Astrocyte of the spinal cord (primary cell): Measurements from ENCODE around the gene DIP2A.
"Not testable (repeated sequence)": the region's sequence is repeated elsewhere in the genome, so short reads cannot be mapped to it uniquely, and the experiment has no call there.

Experiments used
- DNase-seq: peaks from one replicate; pipeline ENCODE4 v3.0.0; 2011; ENCODE audit warnings: low read depth, low spot score
- H3K4me3 ChIP-seq: 2 replicates; pipeline ENCODE4 v1.5.1; 2011; ENCODE audit warnings: low read depth, mild to moderate bottlenecking, low read length, moderate library complexity
- CTCF ChIP-seq: IDR thresholded peaks from 2 replicates; pipeline ENCODE4 v1.5.1; 2012; ENCODE audit warnings: low read depth, mild to moderate bottlenecking, low read length, inconsistent platforms
- in situ Hi-C: cut with HindIII; loops from 2 replicates; pipeline ENCODE4 v1.10.0; 2017; ENCODE audit warnings: low sequenced_read_pairs

DIP2A gene

GRCh38 chr21:46448108-46448507 lies 10.6 kb upstream of the DIP2A start:
- no peak for TF ChIP-seq CTCF
- no peak overlapping the region for H3K4me3 ChIP-seq
- DNase-seq, result no peak
- in situ Hi-C loops, result no loop called here

- H3K4me3 ChIP-seq, DNase-seq, in situ Hi-C loops: not testable (repeated sequence)
Measured at GRCh38 chr21:46448855-46449254, 9.8 kb upstream of the DIP2A start.

- no peak for DNase-seq
- H3K4me3 ChIP-seq, result no peak overlapping the region
- in situ Hi-C loops, result no loop called here
- no peak for TF ChIP-seq CTCF
Measured at GRCh38 chr21:46452710-46453109, 6.0 kb upstream of the DIP2A start.

GRCh38 chr21:46454142-46454541 lies 4.5 kb upstream of the DIP2A start:
- in situ Hi-C loops, result no loop called here
- H3K4me3 ChIP-seq, result no peak overlapping the region
- no peak for TF ChIP-seq CTCF
- no peak for DNase-seq

GRCh38 chr21:46454634-46455390 lies 3.9 kb upstream of the DIP2A start:
- DNase-seq, result no peak
- in situ Hi-C loops, result no loop called here
- no peak for TF ChIP-seq CTCF
- H3K4me3 ChIP-seq, result no peak overlapping the region

- TF ChIP-seq CTCF, result no peak
- H3K4me3 ChIP-seq, result no peak overlapping the region
- in situ Hi-C loops, result no loop called here
- DNase-seq, result peak; percentile 72
Measured at GRCh38 chr21:46455575-46456385, 2.9 kb upstream of the DIP2A start.

GRCh38 chr21:46456750-46457149 lies 1.9 kb upstream of the DIP2A start:
- DNase-seq, result no peak
- TF ChIP-seq CTCF, result no peak
- in situ Hi-C loops, result no loop called here
- no peak overlapping the region for H3K4me3 ChIP-seq
